ENCODE measurements around the gene PDSS2.
"Not testable (repeated sequence)": the region's sequence is repeated elsewhere in the genome, so short reads cannot be mapped to it uniquely, and the experiment has no call there.

The PDSS2 gene

DNA sequence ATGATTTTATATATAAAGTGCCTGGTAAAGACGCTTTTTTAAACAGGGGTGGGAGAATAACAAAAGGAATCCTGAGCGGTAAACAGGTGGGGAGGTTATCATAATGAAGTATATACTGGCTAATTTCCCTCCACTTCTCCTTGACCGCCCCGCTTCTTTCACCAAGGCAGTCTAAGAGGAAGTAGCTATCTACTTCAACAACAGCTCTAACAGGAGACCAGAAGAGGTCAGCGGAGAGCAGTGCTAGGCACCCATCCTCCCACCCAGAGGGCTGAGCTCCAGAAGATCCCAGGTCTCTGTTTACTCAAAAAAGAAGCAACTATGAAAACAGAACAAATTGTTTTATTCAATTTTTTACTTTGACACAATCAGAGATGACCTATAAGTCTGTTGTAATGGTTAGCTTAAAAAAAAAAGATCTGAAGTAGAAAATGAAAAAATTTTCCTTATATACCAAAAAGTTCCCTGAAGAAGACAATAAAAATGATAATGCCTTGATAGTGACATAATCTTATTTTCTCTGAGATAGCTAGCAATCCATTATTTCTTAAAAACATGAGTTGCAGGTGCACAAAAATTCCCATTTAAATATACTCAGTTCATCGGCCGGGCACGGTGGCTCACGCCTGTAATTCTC lies 141.1 kb downstream of the PDSS2 start:
- ATAC-seq (replicated peaks; ENCODE audit: extremely low read depth, poor library complexity, severe bottlenecking): no peak
- H3K27me3 Mint-ChIP-seq: no peaks in the 10 kb centered on the region
- no peak overlapping the region for H3K27ac Mint-ChIP-seq (ENCODE audit: low read depth)
- no peaks in the 10 kb centered on the region for H3K36me3 Mint-ChIP-seq (ENCODE audit: insufficient read depth)
- peaks cover 10% of the 10 kb centered on the region for H3K4me1 Mint-ChIP-seq
- H3K9me3 Mint-ChIP-seq: no peaks in the 10 kb centered on the region
- DNase-seq (ENCODE audit: low spot score in 2 of 2): no peak
- no peak overlapping the region for H3K4me3 Mint-ChIP-seq

- H3K4me1 Mint-ChIP-seq: peaks cover 5% of the 10 kb centered on the region
- no peak overlapping the region for H3K27ac Mint-ChIP-seq (ENCODE audit: low read depth)
These were observed 144.2 kb downstream of the PDSS2 start for GRCh38 chr6:107315114-107315513.

DNA sequence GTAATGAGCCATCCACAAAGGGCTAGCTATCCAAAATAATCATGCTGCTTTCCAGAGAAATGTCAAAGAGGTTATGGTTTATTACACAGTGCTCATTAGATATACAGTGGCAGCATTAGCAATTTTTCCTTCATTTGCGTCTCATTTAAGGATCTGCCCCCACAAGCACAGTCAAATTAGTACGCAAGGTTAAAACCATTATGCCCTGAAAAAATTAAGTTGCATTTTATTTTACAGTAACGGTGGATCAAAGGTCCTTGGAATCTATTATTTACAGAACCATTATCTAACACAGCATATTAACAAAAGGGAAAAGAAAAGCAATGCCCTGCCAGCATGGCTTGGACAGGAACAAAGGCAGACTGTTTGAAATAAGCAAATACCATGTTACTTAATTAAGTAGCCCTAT lies 144.8 kb downstream of the PDSS2 start:
- Mint-ChIP-seq H3K4me1 (peaks cover 5% of the 10 kb centered on the region), H3K4me3 (no peak overlapping the region), H3K9me3 (no peaks in the 10 kb centered on the region), H3K36me3 (ENCODE audit: insufficient read depth) (no peaks in the 10 kb centered on the region), H3K27me3 (no peaks in the 10 kb centered on the region), H3K27ac (ENCODE audit: low read depth) (no peak overlapping the region)
- ATAC-seq (replicated peaks; ENCODE audit: extremely low read depth, poor library complexity, severe bottlenecking) (no peak), DNase-seq (ENCODE audit: low spot score in 2 of 2) (no peak)

More at GRCh38 chr6:107315114-107315513, 144.2 kb downstream of the PDSS2 start:
- no peaks in the 10 kb centered on the region for H3K9me3 Mint-ChIP-seq
- DNase-seq (ENCODE audit: low spot score in 2 of 2) (no peak), ATAC-seq (replicated peaks; ENCODE audit: extremely low read depth, poor library complexity, severe bottlenecking) (no peak)
- no peaks in the 10 kb centered on the region for H3K36me3 Mint-ChIP-seq (ENCODE audit: insufficient read depth)
- no peaks in the 10 kb centered on the region for H3K27me3 Mint-ChIP-seq
- H3K4me3 Mint-ChIP-seq: no peak overlapping the region

DNA sequence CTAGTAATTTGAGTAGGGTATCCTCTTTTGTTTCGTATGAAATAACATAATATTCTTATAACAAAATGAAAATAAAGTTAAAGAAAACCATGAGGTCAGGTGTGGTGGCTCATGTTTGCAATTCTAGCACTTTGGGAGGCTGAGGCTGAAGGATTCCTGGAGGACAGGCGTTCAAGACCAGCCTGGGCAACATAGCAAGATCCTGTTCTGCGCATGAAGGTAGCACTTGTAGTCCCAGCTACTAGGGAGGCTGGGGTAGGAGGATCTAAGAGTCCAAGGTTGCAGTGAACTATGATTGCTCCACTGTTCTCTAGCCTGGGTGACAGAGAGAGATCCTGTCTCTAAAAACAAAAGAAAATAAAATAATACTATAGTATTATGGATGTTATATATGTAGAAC lies 145.6 kb downstream of the PDSS2 start:
- Mint-ChIP-seq H3K27me3 (no peaks in the 10 kb centered on the region), H3K9me3 (no peaks in the 10 kb centered on the region), H3K27ac (ENCODE audit: low read depth) (no peak overlapping the region), H3K4me3 (no peak overlapping the region), H3K36me3 (ENCODE audit: insufficient read depth) (no peaks in the 10 kb centered on the region), H3K4me1 (peaks cover 5% of the 10 kb centered on the region)
- DNase-seq (ENCODE audit: low spot score in 2 of 2): no peak
- ATAC-seq (replicated peaks; ENCODE audit: extremely low read depth, poor library complexity, severe bottlenecking): no peak

DNA sequence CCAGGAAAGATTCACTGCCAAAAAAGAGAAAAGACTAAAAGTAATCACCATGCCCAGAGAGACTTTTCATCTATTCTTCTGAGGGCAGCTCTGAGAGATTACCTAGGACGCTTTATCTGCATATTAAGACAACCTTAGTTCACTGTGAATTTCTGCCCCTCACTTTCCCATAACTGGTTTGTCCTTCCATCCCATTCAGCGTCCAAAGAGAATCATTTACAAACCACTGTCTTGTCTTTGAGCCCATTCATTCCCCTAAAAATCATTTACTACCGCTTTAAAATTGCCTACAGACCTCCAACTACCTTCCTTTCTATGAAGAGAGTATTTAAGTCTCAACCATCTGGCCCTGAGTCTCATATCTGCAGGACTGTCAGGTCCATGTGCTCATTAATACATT lies 149.0 kb downstream of the PDSS2 start:
- DNase-seq (ENCODE audit: low spot score in 2 of 2) (no peak), ATAC-seq (replicated peaks; ENCODE audit: extremely low read depth, poor library complexity, severe bottlenecking) (no peak)
- H3K4me1 Mint-ChIP-seq: peaks cover 6% of the 10 kb centered on the region
- no peak overlapping the region for H3K4me3 Mint-ChIP-seq
- no peaks in the 10 kb centered on the region for H3K9me3 Mint-ChIP-seq
- H3K27me3 Mint-ChIP-seq: no peaks in the 10 kb centered on the region
- no peak overlapping the region for H3K27ac Mint-ChIP-seq (ENCODE audit: low read depth)
- no peaks in the 10 kb centered on the region for H3K36me3 Mint-ChIP-seq (ENCODE audit: insufficient read depth)

- peaks cover 5% of the 10 kb centered on the region for H3K4me1 Mint-ChIP-seq
- H3K4me3 Mint-ChIP-seq: no peak overlapping the region
- H3K36me3 Mint-ChIP-seq (ENCODE audit: insufficient read depth): no peaks in the 10 kb centered on the region
- no peak overlapping the region for H3K27ac Mint-ChIP-seq (ENCODE audit: low read depth)
- DNase-seq (ENCODE audit: low spot score in 2 of 2) (no peak), ATAC-seq (replicated peaks; ENCODE audit: extremely low read depth, poor library complexity, severe bottlenecking) (no peak)
- no peaks in the 10 kb centered on the region for H3K9me3 Mint-ChIP-seq
- no peaks in the 10 kb centered on the region for H3K27me3 Mint-ChIP-seq
These were observed 150.7 kb downstream of the PDSS2 start for GRCh38 chr6:107308677-107309076.

- H3K27ac Mint-ChIP-seq (ENCODE audit: low read depth); H3K9me3 Mint-ChIP-seq; H3K4me1 Mint-ChIP-seq; DNase-seq (ENCODE audit: low spot score in 2 of 2); H3K4me3 Mint-ChIP-seq; ATAC-seq (replicated peaks; ENCODE audit: extremely low read depth, poor library complexity, severe bottlenecking); H3K27me3 Mint-ChIP-seq; H3K36me3 Mint-ChIP-seq (ENCODE audit: insufficient read depth): not testable (repeated sequence)
These were observed 153.4 kb downstream of the PDSS2 start for GRCh38 chr6:107305994-107306393.

GRCh38 chr6:107305391-107305790 lies 154.0 kb downstream of the PDSS2 start:
- ATAC-seq (replicated peaks; ENCODE audit: extremely low read depth, poor library complexity, severe bottlenecking) (no peak), DNase-seq (ENCODE audit: low spot score in 2 of 2) (no peak)
- H3K27me3 Mint-ChIP-seq: no peaks in the 10 kb centered on the region
- H3K36me3 Mint-ChIP-seq (ENCODE audit: insufficient read depth): no peaks in the 10 kb centered on the region
- no peak overlapping the region for H3K4me3 Mint-ChIP-seq
- H3K4me1 Mint-ChIP-seq: peaks cover 5% of the 10 kb centered on the region
- no peak overlapping the region for H3K27ac Mint-ChIP-seq (ENCODE audit: low read depth)
- no peaks in the 10 kb centered on the region for H3K9me3 Mint-ChIP-seq

GRCh38 chr6:107304421-107305025 lies 154.8 kb downstream of the PDSS2 start:
- Mint-ChIP-seq H3K27ac (ENCODE audit: low read depth) (no peak overlapping the region), H3K4me1 (peaks cover 5% of the 10 kb centered on the region), H3K27me3 (no peaks in the 10 kb centered on the region), H3K4me3 (no peak overlapping the region), H3K9me3 (no peaks in the 10 kb centered on the region), H3K36me3 (ENCODE audit: insufficient read depth) (no peaks in the 10 kb centered on the region)
- ATAC-seq (replicated peaks; ENCODE audit: extremely low read depth, poor library complexity, severe bottlenecking) (no peak), DNase-seq (ENCODE audit: low spot score in 2 of 2) (no peak)

DNA sequence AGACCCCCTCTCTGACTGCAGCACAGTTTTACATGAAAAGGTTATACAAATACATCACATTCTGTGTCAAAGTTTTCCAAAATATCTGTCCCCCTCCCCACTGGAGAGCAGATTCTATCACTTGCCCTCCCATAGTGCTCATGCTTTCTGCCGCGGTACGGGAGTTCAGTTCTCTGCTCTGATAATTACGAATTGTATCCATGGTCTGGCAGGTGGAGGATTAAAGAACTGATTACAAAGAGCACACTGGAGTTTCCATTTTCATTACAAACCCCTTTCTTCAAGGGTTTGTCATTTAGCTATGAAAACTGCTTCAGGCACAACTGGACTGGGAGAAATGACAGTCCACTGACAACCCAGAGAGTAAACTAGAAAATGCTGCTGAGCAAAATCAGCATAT lies 166.0 kb downstream of the PDSS2 start:
- Mint-ChIP-seq H3K27ac (ENCODE audit: low read depth) (no peak overlapping the region), H3K4me1 (peaks cover 3% of the 10 kb centered on the region), H3K27me3 (no peaks in the 10 kb centered on the region), H3K4me3 (no peak overlapping the region), H3K36me3 (ENCODE audit: insufficient read depth) (no peaks in the 10 kb centered on the region), H3K9me3 (no peaks in the 10 kb centered on the region)
- DNase-seq (ENCODE audit: low spot score in 2 of 2) (no peak), ATAC-seq (replicated peaks; ENCODE audit: extremely low read depth, poor library complexity, severe bottlenecking) (no peak)

DNA sequence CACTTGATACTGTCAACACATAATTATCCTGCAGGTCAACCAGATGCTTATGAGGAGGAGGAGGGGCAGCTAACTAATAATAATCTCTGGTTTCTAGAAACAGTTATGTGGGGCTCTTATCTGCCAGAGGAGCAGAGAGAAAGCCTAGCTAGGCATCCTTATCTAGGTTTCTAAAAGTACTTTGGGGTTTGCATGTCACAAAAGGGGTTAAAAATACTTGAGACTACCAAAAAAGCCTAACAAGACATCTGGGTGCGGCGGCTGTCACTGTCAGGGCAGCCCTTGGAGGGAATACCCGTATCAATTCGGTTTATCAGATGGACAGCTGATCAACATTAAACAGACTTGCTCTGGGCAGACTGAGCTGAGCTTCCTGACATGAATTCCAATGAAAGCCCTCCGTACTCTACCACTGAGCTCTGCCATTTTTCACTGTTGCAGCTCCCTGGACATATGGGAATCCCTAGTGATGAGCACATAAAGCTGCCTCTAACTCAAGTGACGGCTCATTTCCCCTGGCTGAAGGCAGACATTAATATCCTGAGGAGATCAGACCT lies 166.6 kb downstream of the PDSS2 start:
- H3K4me1 Mint-ChIP-seq: peaks cover 6% of the 10 kb centered on the region
- DNase-seq (ENCODE audit: low spot score in 2 of 2) (no peak), ATAC-seq (replicated peaks; ENCODE audit: extremely low read depth, poor library complexity, severe bottlenecking) (no peak)
- no peaks in the 10 kb centered on the region for H3K27me3 Mint-ChIP-seq
- H3K36me3 Mint-ChIP-seq (ENCODE audit: insufficient read depth): no peaks in the 10 kb centered on the region
- H3K27ac Mint-ChIP-seq (ENCODE audit: low read depth): no peak overlapping the region
- no peaks in the 10 kb centered on the region for H3K9me3 Mint-ChIP-seq
- no peak overlapping the region for H3K4me3 Mint-ChIP-seq

DNA sequence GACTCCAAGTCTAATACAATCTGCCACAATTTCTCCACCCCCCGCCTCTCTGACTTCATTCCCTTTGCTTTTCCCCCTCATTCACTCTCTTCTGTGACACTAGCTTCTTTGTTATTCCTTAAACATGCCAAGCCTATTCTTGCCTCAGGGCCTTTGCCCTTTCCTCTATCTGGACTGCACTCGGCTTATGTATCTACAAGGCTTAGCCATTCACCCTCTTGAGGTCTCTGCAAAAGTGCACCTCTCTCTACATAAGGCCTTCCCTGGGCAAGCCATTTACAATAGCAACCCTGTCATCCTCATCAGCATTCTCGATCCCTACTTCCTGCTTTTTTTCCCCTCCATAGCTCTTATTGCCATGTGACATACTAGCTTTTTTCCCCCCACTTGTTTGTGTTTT lies 168.9 kb downstream of the PDSS2 start:
- DNase-seq (ENCODE audit: low spot score in 2 of 2): no peak
- Mint-ChIP-seq H3K4me3 (no peak overlapping the region), H3K27ac (ENCODE audit: low read depth) (no peak overlapping the region), H3K27me3 (no peaks in the 10 kb centered on the region), H3K4me1 (peaks cover 6% of the 10 kb centered on the region), H3K9me3 (no peaks in the 10 kb centered on the region), H3K36me3 (ENCODE audit: insufficient read depth) (no peaks in the 10 kb centered on the region)
- no peak for ATAC-seq (replicated peaks; ENCODE audit: extremely low read depth, poor library complexity, severe bottlenecking)

DNA sequence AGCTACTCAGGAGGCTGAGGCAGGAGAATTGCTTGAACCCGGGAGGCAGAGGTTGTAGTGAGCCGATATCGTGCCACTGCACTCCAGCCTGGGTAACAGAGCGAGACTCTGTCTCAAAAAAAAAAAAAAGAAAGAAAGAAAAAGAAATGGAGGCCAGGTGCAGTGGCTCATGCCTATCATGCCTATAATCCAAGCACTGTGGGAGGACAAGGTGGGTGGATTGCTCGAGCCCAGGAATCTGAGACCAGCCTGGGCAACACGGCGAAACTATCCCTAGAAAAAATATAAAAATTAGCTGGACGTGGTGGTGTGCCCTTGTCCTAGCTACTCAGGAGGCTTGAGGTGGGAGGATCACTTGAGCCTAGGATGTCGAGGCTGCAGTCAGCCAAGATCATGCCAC lies 170.1 kb downstream of the PDSS2 start:
- not testable (repeated sequence) for H3K4me3 Mint-ChIP-seq; H3K27me3 Mint-ChIP-seq; H3K4me1 Mint-ChIP-seq; H3K27ac Mint-ChIP-seq (ENCODE audit: low read depth); ATAC-seq (replicated peaks; ENCODE audit: extremely low read depth, poor library complexity, severe bottlenecking); H3K9me3 Mint-ChIP-seq; DNase-seq (ENCODE audit: low spot score in 2 of 2); H3K36me3 Mint-ChIP-seq (ENCODE audit: insufficient read depth)
